Neuronal stem cell (in vitro differentiated cells): Measurements from ENCODE around the gene ANKRD18B.
"Not testable (repeated sequence)": the region's sequence is repeated elsewhere in the genome, so short reads cannot be mapped to it uniquely, and the experiment has no call there.

Source experiments
- DNase-seq: peaks from one replicate; pipeline ENCODE4 v3.0.0-alpha.2; 2013; ENCODE audit warnings: low spot score
- H2AFZ ChIP-seq: one replicate; pipeline ENCODE4 v1.6.1; 2013; ENCODE audit warnings: mild to moderate bottlenecking, low read length, inconsistent platforms
- H2AK5ac ChIP-seq: 2 replicates; pipeline ENCODE4 v1.6.1; 2013; ENCODE audit warnings: low read depth, mild to moderate bottlenecking, inconsistent platforms, low read length, moderate library complexity, mixed read lengths
- H2BK120ac ChIP-seq: 2 replicates; pipeline ENCODE4 v1.6.1; 2013; ENCODE audit warnings: low read depth, mild to moderate bottlenecking, inconsistent platforms, low read length, moderate library complexity, mixed read lengths
- H2BK12ac ChIP-seq: one replicate; pipeline ENCODE4 v1.6.1; 2013; ENCODE audit warnings: low read length, inconsistent platforms
- H2BK15ac ChIP-seq: 2 replicates; pipeline ENCODE4 v1.6.1; 2013; ENCODE audit warnings: mild to moderate bottlenecking, low read length, inconsistent platforms, mixed read lengths
- H2BK5ac ChIP-seq: one replicate; pipeline ENCODE4 v1.6.1; 2013; ENCODE audit warnings: inconsistent platforms, mild to moderate bottlenecking, low read length, moderate library complexity
- H3K14ac ChIP-seq: one replicate; pipeline ENCODE4 v1.6.1; 2013; ENCODE audit warnings: low read length, inconsistent platforms
- H3K18ac ChIP-seq: 2 replicates; pipeline ENCODE4 v1.6.1; 2013; ENCODE audit warnings: low read length, inconsistent platforms
- H3K23ac ChIP-seq: 2 replicates; pipeline ENCODE4 v1.6.1; 2013; ENCODE audit warnings: low read depth, mild to moderate bottlenecking, mixed read lengths, low read length, inconsistent platforms; ENCODE audit not compliant: poor library complexity
- H3K27ac ChIP-seq: replicated peaks from 3 replicates; pipeline ENCODE4 v1.5.1; 2013; ENCODE audit warnings: low read length, inconsistent platforms
- H3K27me3 ChIP-seq, 3 experiments: 2 replicates each; pipeline ENCODE4 v1.6.1; 2013; ENCODE audit warnings: low read length in 3 of 3, mild to moderate bottlenecking in 2 of 3, inconsistent platforms in 1 of 3, low read depth in 1 of 3, mixed read lengths in 1 of 3, moderate library complexity in 1 of 3; ENCODE audit not compliant: control insufficient read depth in 3 of 3, insufficient read depth in 3 of 3
- H3K36me3 ChIP-seq, 2 donors: replicated peaks in 1 of 2; 2 replicates each; pipeline ENCODE4 v1.6.1; 2013; ENCODE audit warnings: low read length in 2 of 2; ENCODE audit not compliant: control insufficient read depth in 2 of 2, insufficient read depth in 2 of 2
- H3K4ac ChIP-seq: 2 replicates; pipeline ENCODE4 v1.6.1; 2013; ENCODE audit warnings: inconsistent platforms, mild to moderate bottlenecking, low read length, moderate library complexity
- H3K4me1 ChIP-seq, 2 donors: 1 replicate in 1 of 2; 2 replicates in 1 of 2; pipeline ENCODE4 v1.6.1; 2013; ENCODE audit warnings: low read length in 2 of 2, low read depth in 1 of 2; ENCODE audit not compliant: control insufficient read depth in 2 of 2, insufficient read depth in 1 of 2
- H3K4me2 ChIP-seq: one replicate; pipeline ENCODE4 v1.6.1; 2013; ENCODE audit warnings: mild to moderate bottlenecking, low read length, inconsistent platforms; ENCODE audit not compliant: insufficient read depth, poor library complexity, severe bottlenecking
- H3K4me3 ChIP-seq, 2 donors: 2 replicates each; pipeline ENCODE4 v1.5.1; 2013; ENCODE audit warnings: low read length in 2 of 2, mild to moderate bottlenecking in 2 of 2, inconsistent platforms in 1 of 2, moderate library complexity in 1 of 2
- H3K79me1 ChIP-seq: one replicate; pipeline ENCODE4 v1.6.1; 2013; ENCODE audit warnings: low read depth, mild to moderate bottlenecking, inconsistent platforms, low read length, moderate library complexity
- H3K9ac ChIP-seq: one replicate; pipeline ENCODE4 v1.6.1; 2013; ENCODE audit warnings: mild to moderate bottlenecking, low read depth, low read length, inconsistent platforms; ENCODE audit not compliant: poor library complexity
- H3K9me3 ChIP-seq, 2 donors: replicated peaks in 1 of 2; 2 replicates each; pipeline versions ENCODE3 to v1.6.1; 2013; ENCODE audit warnings: low read length in 2 of 2, mild to moderate bottlenecking in 2 of 2, inconsistent platforms in 1 of 2, low read depth in 1 of 2, mixed read lengths in 1 of 2, moderate library complexity in 1 of 2; ENCODE audit not compliant: control insufficient read depth in 2 of 2, insufficient read depth in 1 of 2
- H4K8ac ChIP-seq: one replicate; pipeline ENCODE4 v1.6.1; 2013; ENCODE audit warnings: low read depth, mild to moderate bottlenecking, inconsistent platforms, low read length, moderate library complexity
- H4K91ac ChIP-seq: one replicate; pipeline ENCODE4 v1.6.1; 2013; ENCODE audit warnings: low read length, low read depth, mild to moderate bottlenecking, inconsistent platforms; ENCODE audit not compliant: poor library complexity
- WGBS, 2 donors: extraction: QIAGEN DNeasy Blood & Tissue Kit; methylation state at CpG; one replicate each; pipeline ENCODE4 v1.1.7; 2013; ENCODE audit warnings: missing lambda C conversion rate in 2 of 2, mixed read lengths in 1 of 2; ENCODE audit not compliant: insufficient read length in 2 of 2, insufficient replicate concordance in 1 of 2; ENCODE audit errors: extremely low coverage in 2 of 2; 5-methylcytosine and 5-hydroxymethylcytosine counted together

The ANKRD18B gene

DNA sequence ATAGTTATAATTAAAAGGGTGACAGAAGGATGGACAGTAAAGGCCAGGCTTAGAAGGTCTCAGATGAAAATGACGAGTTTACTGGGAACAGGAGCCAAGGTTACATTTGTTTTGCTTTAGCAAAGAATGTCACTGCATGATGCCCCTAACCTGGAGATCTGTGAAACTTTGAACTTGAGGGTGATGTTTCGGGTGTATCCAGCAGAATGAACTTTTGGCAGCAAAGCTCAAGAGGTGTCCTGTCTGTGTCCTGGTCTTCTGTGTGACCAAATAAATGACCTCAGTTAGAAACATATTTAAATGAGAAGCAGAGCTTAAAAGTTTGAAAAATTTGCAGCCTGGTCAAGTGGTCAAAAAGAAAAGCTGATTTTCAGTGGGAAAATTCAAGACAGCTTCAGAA is 64.8 kb downstream of the ANKRD18B start:
- not testable (repeated sequence) for H2BK15ac ChIP-seq, H4K91ac ChIP-seq, H3K4me1 ChIP-seq, H2BK12ac ChIP-seq, H4K8ac ChIP-seq, H3K9ac ChIP-seq, H3K36me3 ChIP-seq, H3K9me3 ChIP-seq, H2BK120ac ChIP-seq, H3K79me1 ChIP-seq, H3K23ac ChIP-seq, H3K18ac ChIP-seq, H2AFZ ChIP-seq, H3K4me3 ChIP-seq, H3K14ac ChIP-seq, DNase-seq, H3K27ac ChIP-seq, H2AK5ac ChIP-seq, H3K4me2 ChIP-seq, H2BK5ac ChIP-seq, H3K4ac ChIP-seq, H3K27me3 ChIP-seq
- WGBS, 2 donors: no CpG with 5 or more reads among the region's 2 CpGs

DNA sequence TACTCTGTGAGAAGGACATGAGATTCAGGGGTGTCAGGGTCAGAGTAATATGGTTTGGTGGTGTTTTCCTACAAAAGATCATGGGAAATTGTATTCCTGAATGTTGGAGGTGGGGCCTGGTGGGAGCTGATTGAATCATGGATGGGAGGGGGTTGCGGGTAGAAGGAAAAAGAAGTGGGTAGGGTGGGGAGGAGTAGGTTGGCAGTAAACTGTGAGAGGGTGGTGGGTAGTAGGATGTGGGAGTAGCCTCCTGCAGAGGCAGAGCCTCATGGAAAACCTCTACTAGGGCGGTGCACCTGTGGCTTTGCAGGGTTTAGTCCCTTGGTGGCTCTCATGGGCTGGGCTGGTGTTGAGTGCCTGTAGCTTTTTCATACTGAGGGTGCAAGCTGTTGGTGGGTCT is 66.8 kb downstream of the ANKRD18B start:
- not testable (repeated sequence) for H3K4ac ChIP-seq, H3K18ac ChIP-seq, H3K27ac ChIP-seq, H2BK12ac ChIP-seq, H2BK15ac ChIP-seq, H3K79me1 ChIP-seq, H3K36me3 ChIP-seq, H2BK120ac ChIP-seq, H4K91ac ChIP-seq, DNase-seq, H3K4me2 ChIP-seq, H2AK5ac ChIP-seq, H3K9ac ChIP-seq, H2AFZ ChIP-seq, H3K14ac ChIP-seq, H4K8ac ChIP-seq, H3K4me1 ChIP-seq, H3K27me3 ChIP-seq, H3K9me3 ChIP-seq, H3K4me3 ChIP-seq, H3K23ac ChIP-seq, H2BK5ac ChIP-seq
- WGBS, 2 donors: no CpG with 5 or more reads among the region's 2 CpGs

DNA sequence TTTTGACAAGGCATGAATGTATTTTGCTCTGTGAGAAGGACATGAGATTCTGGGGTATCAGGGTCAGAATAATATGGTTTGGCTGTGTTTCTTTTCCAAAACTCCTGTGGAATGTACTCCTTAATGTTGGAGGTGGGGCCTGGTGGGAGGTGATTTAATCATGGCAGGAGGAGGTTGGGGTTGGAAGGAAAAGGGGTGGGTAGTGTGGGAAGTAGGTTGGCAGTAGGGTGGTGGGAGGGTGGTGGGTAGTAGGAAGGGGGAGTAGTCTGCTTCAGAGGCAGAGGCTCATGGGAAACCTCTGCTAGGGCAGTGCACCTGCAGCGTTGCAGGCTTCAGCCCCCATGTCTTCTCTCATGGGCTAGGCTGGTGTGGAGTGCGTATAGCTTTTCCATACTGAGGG is 72.9 kb downstream of the ANKRD18B start:
- H3K18ac ChIP-seq, H3K4me2 ChIP-seq, H2BK120ac ChIP-seq, H3K23ac ChIP-seq, H3K4ac ChIP-seq, H4K8ac ChIP-seq, DNase-seq, H3K27me3 ChIP-seq, H2AFZ ChIP-seq, H3K36me3 ChIP-seq, H3K9ac ChIP-seq, H3K4me1 ChIP-seq, H2BK15ac ChIP-seq, H2BK12ac ChIP-seq, H3K4me3 ChIP-seq, H3K27ac ChIP-seq, H4K91ac ChIP-seq, H2BK5ac ChIP-seq, H3K9me3 ChIP-seq, H3K14ac ChIP-seq, H3K79me1 ChIP-seq, H2AK5ac ChIP-seq: not testable (repeated sequence)
- WGBS, 2 donors: no CpG with 5 or more reads among the region's 2 CpGs

DNA sequence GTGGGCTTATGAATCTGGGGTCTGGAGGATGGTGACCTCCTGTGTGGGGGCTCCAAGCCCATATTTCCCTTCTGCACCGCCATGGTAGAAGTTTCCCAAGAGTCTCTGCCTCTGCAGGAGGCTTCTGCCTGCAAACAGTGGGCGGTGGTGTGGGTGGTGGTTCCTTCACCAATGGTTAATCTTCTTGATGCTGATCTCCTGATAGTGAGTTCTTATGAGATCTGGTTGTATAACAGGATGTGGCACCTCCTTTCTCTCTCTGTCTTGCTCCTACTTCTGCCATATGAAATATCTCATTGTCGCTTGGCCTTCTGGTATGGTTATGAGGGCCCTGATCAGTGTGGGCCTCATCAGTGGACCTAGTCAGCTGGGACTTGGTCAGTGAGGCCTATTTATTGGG is 73.3 kb downstream of the ANKRD18B start:
- not testable (repeated sequence) for H2BK5ac ChIP-seq, H3K9ac ChIP-seq, H3K14ac ChIP-seq, H3K79me1 ChIP-seq, H3K4me2 ChIP-seq, H2BK15ac ChIP-seq, H3K18ac ChIP-seq, H3K4me3 ChIP-seq, H3K9me3 ChIP-seq, H2AK5ac ChIP-seq, H3K23ac ChIP-seq, H2BK120ac ChIP-seq, H4K91ac ChIP-seq, H2AFZ ChIP-seq, DNase-seq, H2BK12ac ChIP-seq, H3K4me1 ChIP-seq, H4K8ac ChIP-seq, H3K36me3 ChIP-seq, H3K4ac ChIP-seq, H3K27ac ChIP-seq, H3K27me3 ChIP-seq
- WGBS, 2 donors: no CpG with 5 or more reads among the region's 3 CpGs
